ENCODE data around the gene IRAK3. TPM values are rescaled to one million over a fixed set of nuclear protein-coding genes. Genes with fewer than 3 reads are reported as not detected.

IRAK3 gene
- total RNA-seq, 4 donors from 2014 or later: 7.8 to 18.7 (median 14.8) TPM

DNA sequence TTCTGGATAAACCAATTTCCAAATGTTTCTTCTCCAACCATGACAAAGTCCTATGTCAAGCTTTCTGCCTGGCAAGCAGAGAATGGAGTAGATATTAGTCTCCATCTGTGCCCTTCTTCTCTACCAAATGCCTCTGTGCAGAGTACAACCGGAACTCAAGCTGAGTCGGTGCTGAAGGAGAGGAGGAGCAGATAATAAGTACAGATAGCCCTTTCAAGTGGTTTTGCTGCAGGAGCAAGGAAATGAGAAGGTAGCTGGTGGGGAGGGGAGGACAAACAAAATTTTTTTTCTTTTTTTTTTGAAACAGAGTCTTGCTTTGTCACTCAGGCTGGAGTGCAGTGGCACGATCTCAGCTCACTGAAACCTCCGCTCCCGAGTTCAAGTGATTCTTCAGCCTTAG is 99.1 kb downstream of the IRAK3 start:
- Histone ChIP-seq H3K36me3 (no peaks in the 10 kb centered on the region), H3K4me1 (no peaks in the 10 kb centered on the region), H3K27ac (no peak overlapping the region), H3K4me3 (no peak overlapping the region), H3K27me3 (peaks cover 1% of the 10 kb centered on the region), H3K9me3 (no peaks in the 10 kb centered on the region)
- 85 to 100% methylated on average over 3 to 5 of the region's 5 CpGs for WGBS, 2 donors (ENCODE audit: low coverage in 1 of 2)
- TF ChIP-seq POLR2A (IDR thresholded peaks at IDR 0.05): no peak
- TF ChIP-seq CTCF (IDR thresholded peaks at IDR 0.05): no peak
- no peak for TF ChIP-seq POLR2AphosphoS5 (IDR thresholded peaks at IDR 0.05)
- no peak for TF ChIP-seq EP300 (IDR thresholded peaks at IDR 0.05)
- ATAC-seq: no peak

DNA sequence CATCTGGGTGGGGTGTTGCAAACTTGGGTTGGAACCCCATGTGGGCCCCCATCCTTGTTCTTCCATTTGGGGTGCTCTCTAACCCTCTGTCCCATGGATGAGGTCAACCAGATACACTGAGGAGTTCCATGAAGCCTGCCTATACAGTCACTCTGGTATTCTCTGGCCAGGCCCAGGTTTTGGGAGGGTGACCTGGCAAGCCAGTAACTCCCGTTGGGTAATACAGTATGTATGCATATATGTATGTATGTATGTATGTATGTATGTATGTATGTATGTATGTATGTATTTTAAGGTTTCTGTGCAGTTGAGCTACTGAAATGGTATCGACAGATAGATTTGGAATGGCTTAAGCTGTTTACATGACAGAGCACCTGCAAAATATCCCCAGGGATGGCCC is 100.5 kb downstream of the IRAK3 start:
- no peaks in the 10 kb centered on the region for H3K36me3 ChIP-seq
- no peak for ATAC-seq

DNA sequence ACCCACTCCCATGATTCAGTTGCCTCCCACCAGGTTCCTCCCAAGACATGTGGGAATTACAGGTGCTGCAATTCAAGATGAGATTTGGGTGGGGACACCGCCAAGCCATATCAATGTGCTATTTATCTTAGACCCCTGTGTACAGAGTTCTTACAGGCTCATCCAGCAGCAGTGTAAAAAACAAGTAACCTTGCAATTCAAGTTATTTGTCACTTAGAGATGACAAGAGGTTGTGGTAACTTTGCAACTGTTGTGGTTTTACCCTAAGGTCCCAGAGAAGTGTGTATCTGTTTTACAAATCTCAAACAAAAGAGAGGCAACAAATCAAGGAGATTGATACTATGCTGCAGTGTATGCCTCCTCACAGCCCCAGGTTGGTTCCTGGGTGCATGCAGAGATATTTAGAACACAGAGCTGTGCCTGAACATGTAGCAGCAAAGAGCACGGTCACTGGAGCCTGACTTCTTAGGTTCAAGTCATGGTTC is 101.7 kb downstream of the IRAK3 start:
- Histone ChIP-seq H3K9me3 (no peaks in the 10 kb centered on the region), H3K27ac (no peak overlapping the region), H3K36me3 (no peaks in the 10 kb centered on the region), H3K4me1 (no peaks in the 10 kb centered on the region), H3K4me3 (no peak overlapping the region), H3K27me3 (peaks cover 6% of the 10 kb centered on the region)
- ATAC-seq: no peak
- 82 to 87% methylated on average over 1 to 2 of the region's 2 CpGs for WGBS, 2 donors (ENCODE audit: low coverage in 1 of 2)
- TF ChIP-seq EP300 (IDR thresholded peaks at IDR 0.05) (no peak), POLR2A (IDR thresholded peaks at IDR 0.05) (no peak), CTCF (IDR thresholded peaks at IDR 0.05) (no peak), POLR2AphosphoS5 (IDR thresholded peaks at IDR 0.05) (no peak)

More for the DNA sequence above, 100.5 kb downstream of the IRAK3 start:
- Histone ChIP-seq H3K4me3 (no peak overlapping the region), H3K27me3 (peaks cover 6% of the 10 kb centered on the region), H3K4me1 (no peaks in the 10 kb centered on the region), H3K27ac (no peak overlapping the region), H3K9me3 (no peaks in the 10 kb centered on the region)
- TF ChIP-seq POLR2A (IDR thresholded peaks at IDR 0.05): no peak
- TF ChIP-seq POLR2AphosphoS5 (IDR thresholded peaks at IDR 0.05): no peak
- no peak for TF ChIP-seq EP300 (IDR thresholded peaks at IDR 0.05)
- TF ChIP-seq CTCF (IDR thresholded peaks at IDR 0.05): no peak
- WGBS, 2 donors (ENCODE audit: low coverage in 1 of 2): 100% methylated on average over 1 of the region's 2 CpGs; no CpG with 5 or more reads in 1 of the 2 donors

- Histone ChIP-seq H3K36me3 (no peaks in the 10 kb centered on the region), H3K27me3 (peaks cover 6% of the 10 kb centered on the region), H3K4me1 (peaks cover 0 to 3% (median 0%) of the 10 kb centered on the region in 3 donors), H3K9me3 (no peaks in the 10 kb centered on the region), H3K4me3 (no peak overlapping the region), H3K27ac (no peak overlapping the region)
- no peak for ATAC-seq
- 87 to 100% methylated on average over 1 of the region's 1 CpG for WGBS, 2 donors (ENCODE audit: low coverage in 1 of 2)
- TF ChIP-seq POLR2AphosphoS5 (IDR thresholded peaks at IDR 0.05): no peak
- no peak for TF ChIP-seq CTCF (IDR thresholded peaks at IDR 0.05)
- no peak for TF ChIP-seq EP300 (IDR thresholded peaks at IDR 0.05)
- no peak for TF ChIP-seq POLR2A (IDR thresholded peaks at IDR 0.05)
These were observed 107.2 kb downstream of the IRAK3 start for GRCh38 chr12:66296176-66296683.

GRCh38 chr12:66297080-66297479 is 108.1 kb downstream of the IRAK3 start:
- no peak overlapping the region for H3K4me3 ChIP-seq
- no peak overlapping the region for H3K27ac ChIP-seq
- TF ChIP-seq POLR2AphosphoS5 (IDR thresholded peaks at IDR 0.05) (no peak), CTCF (IDR thresholded peaks at IDR 0.05) (no peak), EP300 (IDR thresholded peaks at IDR 0.05) (no peak), POLR2A (IDR thresholded peaks at IDR 0.05) (no peak)
- H3K9me3 ChIP-seq: no peaks in the 10 kb centered on the region
- H3K27me3 ChIP-seq: peaks cover 6% of the 10 kb centered on the region
- ATAC-seq: no peak
- H3K36me3 ChIP-seq: no peaks in the 10 kb centered on the region
- WGBS, 2 donors (ENCODE audit: low coverage in 1 of 2): 61 to 78% methylated on average over 4 of the region's 4 CpGs
- peaks cover 0 to 9% (median 0%) of the 10 kb centered on the region in 3 donors for H3K4me1 ChIP-seq

All from gastroesophageal sphincter (tissue), 4 donors.